Amniotic epithelial cell (primary cell): ENCODE data around the gene DIDO1.
"Not testable (repeated sequence)": the region's sequence is repeated elsewhere in the genome, so short reads cannot be mapped to it uniquely, and the experiment has no call there.

ENCODE experiments used
- DNase-seq: peaks from one replicate; pipeline ENCODE4 v3.0.0-alpha.2; 2010; ENCODE audit warnings: low read depth

DIDO1 gene

DNA sequence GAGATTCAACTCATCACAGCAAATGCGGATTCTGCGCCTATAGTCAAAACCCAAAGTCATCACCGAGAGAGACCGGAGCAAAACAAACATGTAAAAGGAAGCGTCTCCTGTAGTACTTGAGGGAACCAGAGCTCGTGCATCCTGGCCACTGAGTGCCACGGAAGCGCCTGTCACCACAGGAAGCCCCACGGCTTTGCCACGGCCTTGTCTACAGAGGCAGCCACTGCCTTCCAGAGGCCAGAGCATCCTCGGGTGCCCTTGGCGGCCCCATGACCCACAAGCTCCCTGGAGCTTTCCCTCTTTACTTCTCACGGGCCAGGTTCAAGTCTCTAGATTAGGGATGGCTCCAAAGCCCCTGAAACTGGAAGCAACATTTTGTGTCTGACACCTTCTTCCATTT, 72.2 kb downstream of the DIDO1 start:
- DNase-seq: no peak

DNA sequence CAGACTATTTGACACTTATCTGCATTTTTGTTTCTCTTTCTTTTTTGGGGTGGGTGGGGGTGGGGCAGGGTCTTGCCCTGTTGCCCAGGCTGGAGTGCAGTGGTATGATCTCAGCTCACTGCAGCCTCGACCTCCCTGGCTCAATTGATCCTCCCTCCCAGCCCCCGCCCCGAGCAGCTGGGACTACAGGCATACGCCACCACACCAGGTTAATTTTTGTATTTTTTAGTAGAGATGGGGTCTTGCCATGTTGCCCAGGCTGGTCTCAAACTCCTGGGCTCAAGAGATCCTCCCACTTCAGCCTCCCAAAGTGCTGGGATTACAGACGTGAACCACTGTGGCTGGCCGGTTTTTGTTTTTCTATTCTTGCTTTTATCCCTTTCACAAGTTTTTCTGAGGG, 73.0 kb downstream of the DIDO1 start:
- DNase-seq: not testable (repeated sequence)

DNA sequence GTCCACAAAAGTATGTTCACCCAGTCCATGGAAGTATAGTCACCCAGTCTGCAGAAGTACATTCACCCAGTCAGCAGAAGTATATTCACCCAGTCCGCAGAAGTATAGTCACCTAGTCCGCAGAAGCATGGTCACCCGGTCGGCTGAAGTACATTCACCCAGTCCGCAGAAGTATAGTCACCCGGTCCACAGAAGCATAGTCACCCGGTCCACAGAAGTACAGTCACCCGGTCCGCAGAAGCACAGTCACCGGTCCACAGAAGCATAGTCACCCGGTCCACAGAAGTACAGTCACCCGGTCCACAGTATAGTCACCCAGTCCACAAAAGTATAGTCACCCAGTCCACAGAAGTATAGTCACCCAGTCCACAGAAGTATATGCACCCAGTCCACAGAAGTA, 73.5 kb downstream of the DIDO1 start:
- DNase-seq: no peak

DNA sequence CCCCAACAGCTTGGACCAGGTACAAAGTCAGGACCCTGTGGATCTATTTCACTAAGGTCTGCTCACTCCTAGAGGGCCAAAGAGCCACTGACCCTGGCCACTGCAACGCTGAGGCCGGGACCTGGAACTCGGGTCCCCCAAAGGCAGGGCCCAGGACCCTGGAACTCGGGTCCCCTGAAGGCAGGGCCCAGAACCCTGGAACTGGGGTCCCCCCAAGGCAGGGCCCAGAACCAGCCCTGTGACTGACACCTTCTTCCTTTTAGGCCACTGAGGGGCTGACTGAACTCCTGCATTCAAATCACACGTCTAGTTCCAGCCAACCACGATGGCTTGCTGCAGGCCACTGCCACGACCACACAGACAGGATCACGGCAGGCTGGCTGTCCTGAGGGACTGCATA, 74.1 kb downstream of the DIDO1 start:
- DNase-seq: no peak

DNA sequence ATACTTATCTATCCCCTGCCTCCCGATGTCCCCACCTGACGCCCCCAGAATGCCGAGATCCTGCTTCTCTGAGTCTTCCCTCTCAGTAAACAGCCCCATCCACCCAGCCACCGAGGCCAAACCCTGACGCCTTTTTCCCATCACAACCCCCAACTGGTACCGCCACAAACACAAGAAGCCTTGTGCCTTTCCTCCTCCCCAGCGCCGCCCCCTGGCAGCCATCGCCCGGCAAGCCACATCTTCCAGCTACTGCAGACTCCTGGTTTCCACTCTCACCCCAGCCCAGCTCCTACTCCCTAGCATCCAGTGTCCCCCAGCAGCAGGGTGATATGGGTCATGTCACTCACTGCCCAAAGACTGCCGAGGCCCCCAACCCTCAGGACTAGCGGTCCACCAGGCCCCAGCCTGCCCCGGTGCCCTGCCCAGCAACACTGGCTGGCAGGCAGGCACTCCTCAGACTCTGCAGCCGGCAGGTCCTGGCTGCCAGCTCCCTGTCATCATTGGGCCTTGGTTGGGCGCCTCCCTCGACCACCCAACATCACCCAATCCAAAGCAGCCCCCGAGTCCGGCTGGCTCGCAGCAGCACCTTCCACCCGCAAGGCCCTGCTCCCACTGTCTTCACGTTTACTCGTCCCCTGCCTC, 75.9 kb downstream of the DIDO1 start:
- DNase-seq: no peak

DNA sequence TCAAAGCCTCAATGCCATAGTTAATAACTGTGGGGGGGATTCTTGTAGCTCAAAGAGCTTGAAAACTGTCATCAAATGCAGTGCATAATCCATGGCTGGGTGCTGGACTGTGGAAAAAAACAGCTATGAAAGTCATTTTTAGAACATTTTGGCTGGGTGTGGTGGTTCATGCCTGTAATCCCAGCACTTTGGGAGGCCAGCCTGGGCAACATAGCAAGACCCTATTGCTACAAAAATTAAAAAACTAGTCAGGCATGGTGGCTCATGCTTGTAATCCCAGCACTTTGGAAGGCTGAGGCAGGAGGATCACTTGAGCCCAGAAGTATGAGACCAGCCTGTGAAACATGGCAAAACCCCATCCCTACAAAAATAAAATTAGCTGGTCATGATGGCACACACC, 76.9 kb downstream of the DIDO1 start:
- DNase-seq: no peak

DNA sequence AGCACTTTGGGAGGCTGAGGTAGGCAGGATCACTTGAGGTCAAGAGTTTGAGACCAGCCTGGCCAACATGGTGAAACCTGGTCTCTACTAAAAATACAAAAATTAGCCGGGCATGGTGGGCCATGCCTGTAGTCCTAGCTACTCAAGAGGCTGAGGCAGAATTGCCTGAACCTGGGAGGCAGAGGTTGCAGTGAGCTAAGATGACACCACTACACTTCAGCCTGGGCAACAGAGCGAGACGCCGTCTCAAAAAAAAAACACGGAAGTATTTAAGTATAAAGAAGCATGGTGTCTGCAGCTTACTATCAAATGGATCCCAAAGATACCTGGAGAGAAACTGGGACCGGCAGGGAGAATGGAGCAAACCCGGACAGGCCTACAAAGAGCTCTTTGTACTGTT, 77.4 kb downstream of the DIDO1 start:
- not testable (repeated sequence) for DNase-seq

DNA sequence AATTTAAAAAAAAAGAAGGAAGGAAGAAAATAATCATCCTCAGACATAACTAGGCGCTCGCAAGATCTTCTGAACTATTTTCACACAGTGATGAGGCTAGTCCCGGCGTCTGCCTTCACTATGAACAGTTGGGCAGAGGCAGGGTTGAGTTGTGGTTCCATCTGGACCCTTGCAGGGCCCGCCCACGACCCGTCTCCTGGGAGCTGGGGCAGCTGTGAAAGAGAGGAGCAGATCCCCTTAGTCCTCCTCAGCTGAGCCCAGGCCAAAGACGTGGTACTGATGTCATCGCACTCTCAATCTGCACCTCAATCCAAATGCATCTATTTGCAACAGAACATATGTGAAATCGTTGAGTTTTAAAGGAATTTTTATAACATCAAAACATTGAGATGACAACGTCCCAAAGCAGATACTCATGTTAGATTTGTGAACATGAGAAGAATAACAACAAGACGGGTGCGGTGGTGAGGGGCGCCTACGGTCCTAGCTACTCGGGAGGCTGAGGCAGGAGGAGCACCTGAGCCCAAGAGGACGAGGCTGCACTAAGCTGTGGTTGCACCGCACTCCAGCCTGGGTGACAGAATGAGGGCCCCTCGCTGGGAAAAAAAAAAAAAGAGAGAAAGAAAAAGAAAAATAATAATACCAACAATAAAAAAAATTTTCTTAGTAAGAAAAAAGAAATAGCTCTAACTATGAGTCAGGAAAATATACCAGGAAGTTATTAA, 80.0 kb downstream of the DIDO1 start:
- no peak for DNase-seq

DNA sequence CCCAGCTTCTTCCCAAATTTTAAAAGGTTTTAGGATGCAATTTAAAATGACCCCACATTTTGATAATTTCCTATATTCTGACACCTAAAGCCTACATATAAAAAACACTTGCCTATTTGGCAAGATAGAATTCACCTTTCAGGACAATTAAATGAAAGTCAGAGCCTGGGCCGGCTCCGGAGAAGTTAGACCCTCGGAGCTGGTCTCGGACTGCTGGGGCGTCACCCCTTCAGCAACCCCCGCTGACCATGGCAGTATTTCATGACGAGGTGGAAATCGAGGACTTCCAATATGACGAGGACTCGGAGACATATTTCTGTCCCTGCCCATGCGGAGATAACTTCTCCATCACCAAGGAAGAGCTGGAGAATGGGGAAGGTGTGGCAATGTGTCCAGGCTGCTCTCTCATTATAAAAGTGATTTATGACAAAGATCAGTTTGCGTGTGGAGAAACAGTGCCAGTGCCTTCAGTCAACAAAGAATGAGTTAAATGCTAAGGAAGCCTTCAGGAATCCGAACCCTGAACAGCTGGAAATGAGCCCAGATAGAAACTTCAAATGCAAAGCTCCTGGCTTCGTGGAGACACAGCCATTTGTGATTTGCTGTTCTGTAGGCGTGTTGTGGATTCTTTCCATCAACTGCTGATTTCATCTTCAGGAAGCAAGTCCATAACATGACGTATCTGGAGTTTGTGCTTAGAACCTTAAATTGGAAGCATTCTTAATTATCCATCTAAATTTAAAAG, 80.7 kb downstream of the DIDO1 start:
- DNase-seq: peak; percentile 59

DNA sequence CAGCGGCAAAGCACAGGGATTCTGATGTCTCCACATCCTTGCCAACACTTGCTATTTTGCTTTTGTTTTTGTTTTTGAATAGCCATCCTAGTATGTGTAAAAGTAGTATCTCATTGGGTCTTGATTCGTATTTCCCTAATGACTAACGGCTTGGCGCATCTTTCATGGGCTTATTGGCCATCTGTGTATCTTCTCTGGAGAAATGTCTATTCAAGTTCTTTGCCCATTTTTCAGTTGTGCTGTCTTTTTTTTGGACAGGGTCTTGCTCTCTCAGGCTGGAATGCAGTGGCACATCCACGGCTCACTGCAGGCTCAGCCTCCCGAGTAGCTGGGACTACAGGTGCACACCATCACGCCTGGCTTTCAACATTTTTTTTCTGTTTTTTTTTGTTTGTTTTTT, 82.1 kb downstream of the DIDO1 start:
- no peak for DNase-seq

DNA sequence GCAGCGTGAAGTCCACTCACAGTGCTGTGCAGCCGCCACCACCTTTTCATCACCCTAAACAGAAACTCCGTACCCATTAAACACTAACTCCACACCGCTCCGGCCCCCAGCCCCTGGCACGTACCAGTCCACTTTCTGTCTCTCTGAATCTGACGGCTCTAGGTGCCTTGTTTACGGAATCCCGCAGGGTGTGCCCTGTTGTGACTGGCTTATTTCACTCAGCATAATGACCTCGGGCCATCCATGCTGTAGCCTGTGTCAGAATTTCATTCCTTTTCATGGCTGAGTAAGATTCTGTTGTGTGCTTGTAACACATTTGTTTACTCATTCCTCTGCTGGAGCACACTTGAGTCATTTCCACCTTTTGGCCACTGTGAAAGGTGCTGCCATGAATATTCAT, 82.6 kb downstream of the DIDO1 start:
- no peak for DNase-seq

DNA sequence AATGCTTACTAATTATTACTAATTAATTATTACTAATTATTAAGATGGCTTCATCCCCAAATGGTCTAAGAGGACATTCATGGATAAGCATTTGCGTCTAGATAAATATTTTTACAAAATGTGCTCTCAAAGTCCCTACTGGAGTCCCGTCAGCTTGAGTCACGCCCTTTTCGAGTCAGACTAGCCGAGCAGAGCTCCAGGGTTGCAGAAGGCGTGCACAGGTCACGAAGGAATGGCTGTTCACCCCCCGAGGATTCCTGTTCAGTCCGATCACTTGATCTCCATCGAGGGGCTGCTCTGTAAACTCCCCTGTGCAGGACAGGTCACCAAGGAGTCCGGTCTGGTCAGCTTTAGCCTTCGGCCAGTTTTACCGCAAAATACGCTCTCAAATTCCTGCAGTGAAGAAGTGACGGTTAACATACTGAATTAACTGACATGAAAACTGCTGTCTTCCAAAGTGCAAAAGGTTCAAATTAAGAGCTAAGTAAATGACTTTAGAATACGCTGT, 84.5 kb downstream of the DIDO1 start:
- DNase-seq: no peak

DNA sequence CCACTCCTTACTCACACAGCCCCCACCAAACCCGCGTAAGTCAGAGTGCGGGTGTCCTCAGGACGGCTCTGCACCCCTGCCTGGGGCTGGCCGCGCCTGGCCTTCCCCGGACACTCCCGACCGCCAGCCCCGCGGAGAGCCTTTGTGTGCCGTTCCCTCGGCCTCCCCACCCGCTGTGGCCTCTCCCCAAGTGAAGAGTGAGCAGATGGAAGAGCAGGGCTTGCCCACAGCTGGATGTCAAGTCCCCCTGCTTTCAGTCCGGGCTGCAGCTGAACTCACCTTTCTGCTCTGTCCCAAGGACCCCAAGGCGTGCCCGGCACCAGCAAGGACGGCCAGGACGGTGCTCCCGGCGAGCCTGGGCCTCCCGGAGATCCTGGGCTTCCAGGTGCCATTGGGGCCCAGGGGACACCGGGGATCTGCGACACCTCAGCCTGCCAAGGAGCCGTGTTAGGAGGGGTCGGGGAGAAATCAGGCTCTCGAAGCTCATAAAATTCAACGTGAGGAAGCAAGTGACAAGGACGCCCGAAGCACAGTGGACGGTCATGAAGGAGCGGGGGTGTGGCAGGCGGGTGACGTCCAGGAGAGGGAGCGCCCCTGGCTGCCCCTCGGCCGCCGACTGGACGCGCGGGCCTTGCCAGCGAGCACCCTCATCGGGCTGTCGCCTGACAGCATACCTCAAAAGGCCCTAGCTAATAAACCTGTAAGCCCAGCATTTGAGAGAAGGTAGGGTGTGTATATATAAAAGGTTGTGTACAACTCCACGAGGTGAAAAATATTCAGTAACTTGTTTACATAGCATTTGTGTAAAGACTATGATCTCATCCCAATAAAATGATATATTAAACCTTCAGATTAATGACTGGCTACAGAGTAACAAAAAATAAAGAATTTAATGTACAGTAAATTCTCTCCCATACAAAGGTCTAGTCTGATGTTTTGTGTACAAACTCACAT, 85.8 kb downstream of the DIDO1 start:
- no peak for DNase-seq

DNA sequence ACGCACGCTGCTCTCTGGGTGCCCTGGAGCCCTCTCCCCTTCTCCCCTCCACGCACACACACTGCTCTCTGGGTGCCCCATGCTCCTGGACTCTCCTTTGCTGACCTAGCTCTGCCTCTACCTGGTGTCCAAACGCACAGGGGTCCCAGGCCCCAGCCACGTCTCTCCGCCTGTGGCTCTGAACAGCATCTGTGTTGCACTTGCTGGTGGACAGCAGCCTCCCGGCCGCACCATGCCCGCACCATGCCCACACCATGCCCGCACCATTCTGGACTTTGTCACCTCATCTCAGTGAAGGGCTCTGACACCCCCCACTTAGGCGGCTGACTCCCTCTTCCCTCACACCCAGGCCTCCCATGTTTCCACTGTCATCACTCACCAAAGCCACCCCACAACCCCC, 86.5 kb downstream of the DIDO1 start:
- DNase-seq: no peak

DNA sequence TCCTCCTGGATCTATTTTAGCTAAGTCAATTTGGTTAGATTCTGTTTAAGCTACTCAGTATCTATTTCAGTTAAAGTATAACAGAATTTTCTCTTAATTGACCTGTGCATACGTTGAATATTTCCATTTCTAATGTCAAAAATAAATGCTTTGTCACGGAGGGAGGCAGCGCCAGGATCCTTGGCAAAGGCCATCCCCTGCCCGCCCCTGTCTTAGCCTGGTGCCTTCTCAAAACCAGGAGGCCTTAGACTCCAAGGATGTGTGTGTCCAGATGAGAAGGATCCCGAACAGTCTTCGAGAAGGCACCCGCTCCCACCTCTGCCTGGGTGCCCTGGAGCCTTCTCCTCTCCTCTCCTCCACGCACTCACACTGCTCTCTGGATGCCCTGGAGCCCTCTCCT, 87.0 kb downstream of the DIDO1 start:
- DNase-seq: no peak

DNA sequence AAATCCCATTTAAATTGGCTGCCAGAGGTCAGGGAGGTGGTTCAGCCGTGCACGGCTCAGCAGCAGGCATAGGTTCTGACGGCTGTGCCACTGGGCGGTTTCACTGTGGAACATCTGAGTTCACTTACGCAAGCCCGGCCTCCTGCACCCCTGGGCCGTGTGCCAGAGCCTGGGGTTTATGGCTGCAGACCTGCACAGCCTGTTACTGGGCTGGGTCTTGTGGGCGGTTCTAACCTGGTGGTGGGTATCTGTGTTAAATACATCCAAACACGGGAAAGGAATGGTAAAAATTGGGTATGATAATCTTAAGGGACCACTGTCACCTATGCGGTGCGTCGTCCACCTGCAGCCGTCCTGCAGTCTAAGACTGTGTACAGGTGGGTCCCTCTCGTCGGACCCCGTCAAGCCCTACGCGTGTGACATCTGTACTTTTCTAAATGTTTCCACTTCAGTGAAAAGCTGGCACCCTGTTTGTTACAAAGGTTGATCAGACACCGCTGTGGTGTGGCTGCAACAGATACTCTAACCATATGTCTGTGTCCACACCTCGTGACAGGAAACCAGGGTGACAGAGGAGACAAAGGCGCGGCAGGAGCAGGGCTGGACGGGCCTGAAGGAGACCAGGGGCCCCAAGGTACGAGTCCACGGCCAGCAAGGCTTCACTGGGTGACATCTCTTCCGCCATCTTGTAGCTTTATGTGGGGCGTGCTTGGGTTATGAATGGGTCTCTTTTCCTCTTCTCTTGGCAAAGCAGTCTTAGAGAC, 88.0 kb downstream of the DIDO1 start:
- peak; percentile 88 for DNase-seq

DNA sequence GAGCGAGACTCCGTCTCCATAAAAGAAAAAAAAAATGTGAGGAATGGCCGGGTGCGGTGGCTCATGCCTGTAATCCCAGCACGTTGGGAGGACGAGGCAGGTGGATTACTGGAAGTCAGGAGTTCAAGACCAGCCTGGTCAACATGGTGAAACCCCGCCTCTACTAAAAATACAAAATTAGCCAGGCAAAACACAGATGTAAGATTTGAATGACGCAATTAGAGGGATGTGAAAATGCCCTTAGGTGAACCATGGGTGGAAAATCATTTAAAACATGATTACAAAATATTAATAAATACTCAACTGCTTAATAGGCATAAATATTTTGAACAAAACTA, 88.5 kb downstream of the DIDO1 start:
- no peak for DNase-seq

DNA sequence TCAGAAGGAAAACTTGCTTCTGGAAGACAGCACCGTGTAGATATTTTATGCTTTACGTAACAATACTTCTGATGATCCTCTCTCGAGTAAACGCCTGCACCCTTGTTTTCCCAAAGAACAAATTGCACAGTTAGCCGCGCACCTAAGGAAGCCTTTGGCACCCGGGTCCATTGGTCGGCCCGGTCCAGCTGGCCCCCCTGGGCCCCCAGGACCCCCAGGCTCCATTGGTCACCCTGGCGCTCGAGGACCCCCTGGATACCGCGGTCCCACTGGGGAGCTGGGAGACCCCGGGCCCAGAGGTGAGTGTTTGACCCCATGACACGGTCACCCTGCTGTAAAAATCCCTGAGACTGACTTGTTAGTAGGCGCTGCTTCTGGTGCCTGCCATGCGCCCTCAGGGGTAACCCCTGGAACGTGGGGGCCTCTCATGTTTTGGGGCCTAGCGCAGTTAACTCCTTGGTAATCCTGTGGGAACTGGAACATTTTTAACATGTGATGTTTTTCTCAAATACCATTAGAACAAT, 89.3 kb downstream of the DIDO1 start:
- no peak for DNase-seq

DNA sequence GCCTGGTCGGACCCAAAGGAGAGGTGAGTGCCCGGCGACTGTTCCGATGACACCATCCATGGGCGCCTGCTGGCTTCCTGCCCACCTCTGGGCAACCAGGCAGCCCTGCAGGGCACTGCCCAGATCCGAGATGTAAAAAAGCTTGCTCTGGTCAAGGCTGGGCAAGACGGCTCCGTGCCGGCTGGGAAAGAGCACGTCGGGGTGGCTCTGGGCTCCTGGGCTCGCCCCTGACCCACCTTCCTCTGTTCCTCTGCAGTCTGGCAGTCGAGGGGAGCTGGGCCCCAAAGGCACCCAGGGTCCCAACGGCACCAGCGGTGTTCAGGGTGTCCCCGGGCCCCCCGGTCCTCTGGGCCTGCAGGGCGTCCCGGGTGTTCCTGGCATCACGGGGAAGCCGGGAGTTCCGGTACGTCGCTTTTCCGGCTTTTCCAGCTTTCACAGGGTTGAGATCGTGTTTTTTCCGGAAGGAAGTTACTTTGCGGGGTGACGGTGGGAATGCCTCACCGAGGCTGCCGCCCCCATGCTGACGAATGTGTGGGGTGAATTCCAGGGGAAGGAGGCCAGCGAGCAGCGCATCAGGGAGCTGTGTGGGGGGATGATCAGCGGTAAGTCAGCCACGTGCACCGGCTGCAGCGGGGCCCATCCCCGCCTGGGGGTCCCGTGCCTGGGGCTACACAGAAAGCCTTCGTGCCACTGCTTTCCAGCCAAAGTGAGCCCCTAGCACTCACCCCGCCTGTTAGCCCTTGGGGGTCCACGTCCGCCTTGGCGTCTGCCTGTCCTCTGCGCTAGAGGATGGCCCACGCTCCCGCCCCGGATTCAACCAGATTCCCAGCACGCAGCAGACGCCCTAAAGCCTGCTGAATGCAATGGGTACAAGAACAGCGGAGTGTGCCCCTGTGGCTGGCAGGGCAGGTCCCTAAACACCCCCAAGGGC, 90.1 kb downstream of the DIDO1 start:
- peak; percentile 73 for DNase-seq
